Prostate gland (tissue), 2 donors: Measurements from ENCODE around the gene TMEM178B. TPM values are rescaled to one million over a fixed set of nuclear protein-coding genes. Genes with fewer than 3 reads are reported as not detected.
"Not testable (repeated sequence)": the region's sequence is repeated elsewhere in the genome, so short reads cannot be mapped to it uniquely, and the experiment has no call there.

Source experiments
- DNase-seq: peaks from one replicate; pipeline ENCODE4 v3.0.0-alpha.2; 2019; ENCODE audit warnings: low spot score
- H3K27ac ChIP-seq, 2 donors: fragments of 200-600 bp; sonication (generic); 2 replicates each; pipeline ENCODE4 v1.5.1; 2017 to 2019
- H3K27me3 ChIP-seq: fragments of 200-600 bp; sonication (generic); replicated peaks from 2 replicates; pipeline ENCODE4 v1.5.1; 2019; ENCODE audit not compliant: insufficient read depth
- H3K36me3 ChIP-seq, 2 donors: fragments of 200-600 bp; sonication (generic); 1 replicate in 1 of 2; 2 replicates in 1 of 2; pipeline versions ENCODE4 v1.5.1 to v1.8.1; 2017 to 2019
- H3K4me1 ChIP-seq: fragments of 200-600 bp; sonication (generic); replicated peaks from 2 replicates; pipeline ENCODE4 v1.5.1; 2019
- H3K4me3 ChIP-seq, 2 donors: fragments of 200-600 bp; sonication (generic); 2 replicates each; pipeline ENCODE4 v1.5.1; 2017 to 2019
- H3K9me3 ChIP-seq: fragments of 200-600 bp; sonication (generic); 2 replicates; pipeline ENCODE4 v1.5.1; 2017
- CTCF ChIP-seq, 4 experiments: fragments of 200-600 bp in 2 of 4; fragments of 450-650 bp in 2 of 4; sonication (generic) in 2 of 4; IDR thresholded peaks; 1 replicate in 3 of 4; 2 replicates in 1 of 4; pipeline ENCODE4 v1.5.1; 2016 to 2019; ENCODE audit warnings: antibody characterized with exemption in 4 of 4, mild to moderate bottlenecking in 2 of 4, moderate library complexity in 2 of 4
- POLR2A ChIP-seq: fragments of 450-650 bp; IDR thresholded peaks from one replicate; pipeline ENCODE4 v1.6.1; 2016; ENCODE audit warnings: antibody characterized with exemption, mild to moderate bottlenecking
- POLR2AphosphoS5 ChIP-seq: sonication (generic); formaldehyde crosslinking; IDR thresholded peaks from one replicate; pipeline ENCODE4 v1.6.1; 2017; ENCODE audit warnings: antibody characterized with exemption
- WGBS: methylation state at CpG from one replicate; pipeline ENCODE4 v1.1.5; 2018; 5-methylcytosine and 5-hydroxymethylcytosine counted together
- intact Hi-C: fragments of 100-400 bp; cut with DNase I; formaldehyde crosslinking; loops from one replicate; pipeline ENCODE4 v1.14.2; 2022
- total RNA-seq, 2 donors: library from RNA; depleted of rRNA; stranded (reverse); fragments of >200 nt; gene quantifications; one replicate each; pipeline ENCODE4 v1.1.0, GENCODE V29; 2016

Gene TMEM178B
- total RNA-seq, 2 donors from 2014 or later: 3.4 to 5.2 TPM

- no peak for TF ChIP-seq POLR2A
- no peak for TF ChIP-seq POLR2AphosphoS5
- no peak for TF ChIP-seq CTCF (IDR thresholded peaks at IDR 0.05)
- Histone ChIP-seq H3K36me3 (no peaks in the 10 kb centered on the region), H3K4me1 (no peaks in the 10 kb centered on the region), H3K9me3 (no peaks in the 10 kb centered on the region), H3K27ac (no peak overlapping the region), H3K27me3 (no peaks in the 10 kb centered on the region), H3K4me3 (no peak overlapping the region)
- 77% methylated on average over 2 of the region's 2 CpGs for WGBS
- no peak for DNase-seq
- intact Hi-C loops: no loop called here
Measured at GRCh38 chr7:141114029-141114664, 40.3 kb downstream of the TMEM178B start.

- Histone ChIP-seq H3K27ac (no peak overlapping the region), H3K4me3 (no peak overlapping the region), H3K4me1 (no peaks in the 10 kb centered on the region), H3K9me3 (no peaks in the 10 kb centered on the region), H3K36me3 (no peaks in the 10 kb centered on the region), H3K27me3 (no peaks in the 10 kb centered on the region)
- no peak for TF ChIP-seq CTCF (IDR thresholded peaks at IDR 0.05)
- no peak for TF ChIP-seq POLR2AphosphoS5
- TF ChIP-seq POLR2A: no peak
- no peak for DNase-seq
- 44% methylated on average over 3 of the region's 3 CpGs for WGBS
- intact Hi-C loops: no loop called here
Measured at GRCh38 chr7:141115965-141116364, 42.1 kb downstream of the TMEM178B start.

- H3K4me3 ChIP-seq, H3K27me3 ChIP-seq, intact Hi-C loops, H3K36me3 ChIP-seq, H3K9me3 ChIP-seq, DNase-seq, H3K4me1 ChIP-seq, H3K27ac ChIP-seq: not testable (repeated sequence)
- 100% methylated on average over 2 of the region's 2 CpGs for WGBS
Measured at GRCh38 chr7:141116661-141117060, 42.8 kb downstream of the TMEM178B start.

GRCh38 chr7:141118767-141119166 is 44.9 kb downstream of the TMEM178B start:
- Histone ChIP-seq H3K9me3 (no peaks in the 10 kb centered on the region), H3K4me1 (no peaks in the 10 kb centered on the region), H3K36me3 (no peaks in the 10 kb centered on the region), H3K27me3 (no peaks in the 10 kb centered on the region), H3K27ac (no peak overlapping the region), H3K4me3 (no peak overlapping the region)
- intact Hi-C loops: no loop called here
- TF ChIP-seq POLR2AphosphoS5 (no peak), CTCF (IDR thresholded peaks at IDR 0.05) (no peak), POLR2A (no peak)
- WGBS: 77% methylated on average over 6 of the region's 6 CpGs
- DNase-seq: no peak

GRCh38 chr7:141119187-141119586 is 45.3 kb downstream of the TMEM178B start:
- Histone ChIP-seq H3K4me3 (no peak overlapping the region), H3K4me1 (no peaks in the 10 kb centered on the region), H3K27ac (no peak overlapping the region), H3K9me3 (no peaks in the 10 kb centered on the region), H3K27me3 (no peaks in the 10 kb centered on the region), H3K36me3 (no peaks in the 10 kb centered on the region)
- TF ChIP-seq POLR2AphosphoS5 (no peak), CTCF (IDR thresholded peaks at IDR 0.05) (no peak), POLR2A (no peak)
- no peak for DNase-seq
- intact Hi-C loops: no loop called here
- WGBS: 81% methylated on average over 4 of the region's 4 CpGs
